HS-27A (cell line): ENCODE measurements around the gene ALDH7A1.

ENCODE experiments used
- DNase-seq: peaks from one replicate; pipeline ENCODE4 v3.0.0-alpha.2; 2012; ENCODE audit warnings: low read depth, missing footprints

The ALDH7A1 gene

GRCh38 chr5:126508251-126508961 is 86.6 kb downstream of the ALDH7A1 start:
- no peak for DNase-seq

- DNase-seq: no peak
These were observed 88.9 kb downstream of the ALDH7A1 start for GRCh38 chr5:126506079-126506478.

- no peak for DNase-seq
These were observed 91.4 kb downstream of the ALDH7A1 start for GRCh38 chr5:126503602-126504104.

- DNase-seq: no peak
These were observed 93.6 kb downstream of the ALDH7A1 start for GRCh38 chr5:126501448-126501847.

GRCh38 chr5:126499853-126500342 is 95.1 kb downstream of the ALDH7A1 start:
- no peak for DNase-seq

- DNase-seq: no peak
These were observed 95.7 kb downstream of the ALDH7A1 start for GRCh38 chr5:126499278-126499677.

- DNase-seq: no peak
These were observed 97.5 kb downstream of the ALDH7A1 start for GRCh38 chr5:126497506-126497905.

GRCh38 chr5:126494393-126494792 is 100.6 kb downstream of the ALDH7A1 start:
- no peak for DNase-seq

- DNase-seq: no peak
These were observed 102.1 kb downstream of the ALDH7A1 start for GRCh38 chr5:126492939-126493338.

- no peak for DNase-seq
These were observed 104.7 kb downstream of the ALDH7A1 start for GRCh38 chr5:126490167-126490940.

GRCh38 chr5:126488443-126489065 is 106.5 kb downstream of the ALDH7A1 start:
- no peak for DNase-seq

- no peak for DNase-seq
These were observed 107.4 kb downstream of the ALDH7A1 start for GRCh38 chr5:126487596-126487995.

- no peak for DNase-seq
These were observed 108.7 kb downstream of the ALDH7A1 start for GRCh38 chr5:126486332-126486731.

GRCh38 chr5:126484253-126484652 is 110.8 kb downstream of the ALDH7A1 start:
- no peak for DNase-seq

GRCh38 chr5:126483156-126483555 is 111.9 kb downstream of the ALDH7A1 start:
- no peak for DNase-seq

GRCh38 chr5:126482591-126482990 is 112.4 kb downstream of the ALDH7A1 start:
- DNase-seq: no peak

- DNase-seq: no peak
These were observed 113.8 kb downstream of the ALDH7A1 start for GRCh38 chr5:126481243-126481642.
